Endothelial cell of umbilical vein (primary cell): ENCODE data around the gene B9D2. TPM values are rescaled to one million over a fixed set of nuclear protein-coding genes. Genes with fewer than 3 reads are reported as not detected.

Source experiments
- BruUV-seq: library from RNA; stranded (reverse); fragments of 400-500 nt; replicated peaks from 2 replicates; lab custom pipeline; 2021; lab: Mats Ljungman, UMichigan
- CTCF ChIA-PET: fragments of 300-600, 350-600 bp; sonication (Branson Sonifier 250); formaldehyde crosslinking; loops from one replicate; lab custom pipeline; 2021; ENCODE audit warnings: antibody characterized with exemption, inconsistent platforms; lab: Charles Lee
- POLR2A ChIA-PET: fragments of 300-600, 350-600 bp; sonication (Branson Sonifier 250); formaldehyde crosslinking; loops from one replicate; lab custom pipeline; 2021; ENCODE audit warnings: antibody characterized with exemption, inconsistent platforms; lab: Charles Lee
- DNase-seq: peaks from one replicate; pipeline ENCODE4 v3.0.0-alpha.2; 2011; ENCODE audit warnings: low read depth, low spot score
- FAIRE-seq: peaks from 2 replicates; lab custom pipeline; 2011; peaks lifted over from hg19 to GRCh38; lab: Jason Lieb, UNC
- H2AFZ ChIP-seq: 2 replicates; pipeline ENCODE4 v1.6.0; 2012; ENCODE audit warnings: low read depth, low read length, control low read depth, inconsistent platforms
- H3K27ac ChIP-seq: 2 replicates; pipeline ENCODE4 v1.5.1; 2011; ENCODE audit warnings: low read depth, mild to moderate bottlenecking, control low read depth, low read length, moderate library complexity; ENCODE audit not compliant: insufficient read depth
- H3K27me3 ChIP-seq, 2 experiments: 2 replicates each; pipeline versions ENCODE4 v1.6.0 to v1.6.1; 2011; ENCODE audit warnings: low read length in 2 of 2, mixed read lengths in 1 of 2; ENCODE audit not compliant: control insufficient read depth in 2 of 2, insufficient read depth in 2 of 2
- H3K36me3 ChIP-seq, 2 experiments: 2 replicates in 1 of 2; 3 replicates in 1 of 2; pipeline ENCODE4 v1.5.1; 2011; ENCODE audit warnings: low read length in 2 of 2, mild to moderate bottlenecking in 1 of 2, moderate library complexity in 1 of 2; ENCODE audit not compliant: control insufficient read depth in 2 of 2, insufficient read depth in 2 of 2; ENCODE audit errors: extremely low read depth in 1 of 2
- H3K4me1 ChIP-seq: 3 replicates; pipeline ENCODE4 v1.5.1; 2011; ENCODE audit warnings: mild to moderate bottlenecking, low read length; ENCODE audit not compliant: control insufficient read depth, insufficient read depth; ENCODE audit errors: extremely low read depth
- H3K4me2 ChIP-seq: 2 replicates; pipeline ENCODE4 v1.6.1; 2011; ENCODE audit warnings: low read length, control low read depth, mixed read lengths; ENCODE audit not compliant: insufficient read depth
- H3K4me3 ChIP-seq, 3 experiments: fragments of 200-600 bp in 1 of 3; sonication (generic), shearing (Covaris generic) in 1 of 3; replicated peaks in 1 of 3; 2 replicates each; pipeline ENCODE4 v1.5.1; 2011 to 2016; ENCODE audit warnings: control low read depth in 3 of 3, low read length in 3 of 3, mild to moderate bottlenecking in 2 of 3, inconsistent platforms in 1 of 3, low read depth in 1 of 3, moderate library complexity in 1 of 3; ENCODE audit not compliant: insufficient read depth in 1 of 3
- H3K79me2 ChIP-seq: 2 replicates; pipeline ENCODE4 v1.6.0; 2012; ENCODE audit warnings: low read length, inconsistent platforms; ENCODE audit not compliant: control insufficient read depth, insufficient read depth
- H3K9ac ChIP-seq: replicated peaks from 2 replicates; pipeline ENCODE3; 2011; ENCODE audit warnings: low read length, control low read depth; ENCODE audit not compliant: insufficient read depth; ENCODE audit errors: extremely low read depth
- H3K9me1 ChIP-seq: replicated peaks from 3 replicates; pipeline ENCODE4 v1.6.0; 2011; ENCODE audit warnings: mild to moderate bottlenecking, low read length; ENCODE audit not compliant: control insufficient read depth, insufficient read depth; ENCODE audit errors: extremely low read depth
- H3K9me3 ChIP-seq: replicated peaks from 2 replicates; pipeline ENCODE4 v1.5.1; 2012; ENCODE audit warnings: low read length, inconsistent platforms; ENCODE audit not compliant: control insufficient read depth, insufficient read depth
- H4K20me1 ChIP-seq: replicated peaks from 2 replicates; pipeline ENCODE3; 2011; ENCODE audit warnings: mild to moderate bottlenecking, low read length; ENCODE audit not compliant: control insufficient read depth, insufficient read depth; ENCODE audit errors: extremely low read depth
- CTCF ChIP-seq, 2 donors: IDR thresholded peaks; 1 replicate in 1 of 2; 2 replicates in 1 of 2; pipeline ENCODE4 v1.5.1; 2011; ENCODE audit warnings: low read length in 2 of 2, mild to moderate bottlenecking in 2 of 2, moderate library complexity in 2 of 2, control low read depth in 1 of 2, inconsistent platforms in 1 of 2, low read depth in 1 of 2; ENCODE audit not compliant: insufficient read depth in 1 of 2; ENCODE audit errors: extremely low read depth in 1 of 2
- EZH2 ChIP-seq: IDR thresholded peaks from 2 replicates; pipeline ENCODE4 v1.6.1; 2012; ENCODE audit warnings: borderline replicate concordance, low read depth, mild to moderate bottlenecking, moderate library complexity, low read length, inconsistent platforms; ENCODE audit not compliant: severe bottlenecking
- FOS ChIP-seq: IDR thresholded peaks from 2 replicates; pipeline ENCODE4 v1.6.1; 2011; ENCODE audit warnings: mild to moderate bottlenecking, low read length, moderate library complexity, borderline replicate concordance; ENCODE audit not compliant: insufficient read depth
- GATA2 ChIP-seq: IDR thresholded peaks from 2 replicates; pipeline ENCODE4 v1.7.0; 2011; ENCODE audit warnings: low read depth, mild to moderate bottlenecking, moderate library complexity, mixed read lengths, low read length; ENCODE audit not compliant: insufficient read length, insufficient read depth
- MAX ChIP-seq: IDR thresholded peaks from 2 replicates; pipeline ENCODE4 v1.6.1; 2011; ENCODE audit not compliant: insufficient read depth, insufficient read length
- POLR2A ChIP-seq: IDR thresholded peaks from 2 replicates; pipeline ENCODE4 v1.6.1; 2012; ENCODE audit warnings: low read depth, mild to moderate bottlenecking, control low read depth, low read length
- dilution Hi-C: fragments of 300-500 bp; cut with MboI; formaldehyde crosslinking; loops from one replicate; pipeline ENCODE4 v1.15.0; 2019; ENCODE audit warnings: low sequenced_read_pairs; ENCODE audit not compliant: extremely low pct_ligation_motif_present
- intact Hi-C: fragments of 100-400 bp; cut with micrococcal nuclease; formaldehyde crosslinking; loops from one replicate; pipeline ENCODE4 v1.10.0; 2022
- polyA plus RNA-seq, 4 experiments: library from polyadenylated mRNA; depleted of rRNA in 3 of 4; stranded (reverse) in 3 of 4; unstranded in 1 of 4; fragments of >200 nt; gene quantifications; 2 replicates each; pipeline versions ENCODE4 v1.2.1 to v1.2.3, GENCODE V29; 2011 to 2012; ENCODE audit warnings: missing spikeins in 1 of 4
- total RNA-seq: library from RNA; stranded (reverse); gene quantifications from 2 replicates; pipeline ENCODE4 v1.2.3, GENCODE V29; 2021

Gene B9D2
- total and polyA plus RNA-seq, 2 donors (not counting 3 experiments of a cell fraction or from before 2014, with no cell fraction given): 12.2 to 23.9 TPM

GRCh38 chr19:41316306-41316920 lies 47.5 kb downstream of the B9D2 start:
- DNase-seq (no peak), FAIRE-seq (no peak)
- intact Hi-C loops (no loop called here), dilution Hi-C loops (no loop called here)
- no peak overlapping the region for H3K27ac ChIP-seq
- BruUV-seq: no TSS peak
- H3K27me3 ChIP-seq: no peaks in the 10 kb centered on the region
- TF ChIP-seq GATA2: no peak
- H3K9ac ChIP-seq: no peak overlapping the region
- H3K9me3 ChIP-seq: no peaks in the 10 kb centered on the region
- no peak overlapping the region for H2AFZ ChIP-seq
- H3K4me2 ChIP-seq: no peak overlapping the region
- peaks cover 26% of the 10 kb centered on the region for H3K79me2 ChIP-seq
- no peaks in the 10 kb centered on the region for H4K20me1 ChIP-seq
- ChIA-PET CTCF (interaction anchor here (0.7 kb wide), 1 partner anchor 36 kb away, joined by 3 read pairs; no protein-coding TSS in a partner anchor), POLR2A (no interaction called here)
- no peaks in the 10 kb centered on the region for H3K4me1 ChIP-seq
- peaks cover 15 to 50% of the 10 kb centered on the region in 2 experiments for H3K36me3 ChIP-seq
- no peaks in the 10 kb centered on the region for H3K9me1 ChIP-seq
- H3K4me3 ChIP-seq: no peak overlapping the region

- TF ChIP-seq GATA2: no peak
- no peak for TF ChIP-seq FOS
- TF ChIP-seq MAX: no peak
- no peak for TF ChIP-seq EZH2
- TF ChIP-seq POLR2A: no peak
- no peak for TF ChIP-seq CTCF (IDR thresholded peaks at IDR 0.05; ENCODE audit: extremely low read depth in 1 of 2, insufficient read depth in 1 of 2, low read depth in 1 of 2, low read length in 2 of 2)
- dilution Hi-C loops: no loop called here
- no TSS peak for BruUV-seq
- H3K4me2 ChIP-seq: no peak overlapping the region
- H3K27me3 ChIP-seq: no peaks in the 10 kb centered on the region
- H3K27ac ChIP-seq: no peak overlapping the region
- FAIRE-seq: no peak
- ChIA-PET POLR2A (no interaction called here), CTCF (interaction anchor here (1.2 to 1.9 kb wide), 2 partner anchors 10 to 41 kb away, joined by 4 to 9 read pairs; no protein-coding TSS in a partner anchor)
- H3K4me1 ChIP-seq: peaks cover 35% of the 10 kb centered on the region
- no peaks in the 10 kb centered on the region for H3K9me3 ChIP-seq
- DNase-seq: no peak
- peaks cover 37% of the 10 kb centered on the region for H3K79me2 ChIP-seq
- H3K9ac ChIP-seq: no peak overlapping the region
- no peaks in the 10 kb centered on the region for H4K20me1 ChIP-seq
- H2AFZ ChIP-seq: no peak overlapping the region
- H3K4me3 ChIP-seq: no peak overlapping the region
- H3K36me3 ChIP-seq: peaks cover 9 to 18% of the 10 kb centered on the region in 2 experiments
- H3K9me1 ChIP-seq: no peaks in the 10 kb centered on the region
- intact Hi-C loops: no loop called here
Observed at GRCh38 chr19:41311613-41312012, 52.3 kb downstream of the B9D2 start.
